ENCODE results near the gene ZNF669. TPM values are rescaled to one million over a fixed set of nuclear protein-coding genes. Genes with fewer than 3 reads are reported as not detected.

Gene ZNF669
- polyA plus RNA-seq, 3 donors = 5.1 to 8.9 (median 8.9) TPM

DNA sequence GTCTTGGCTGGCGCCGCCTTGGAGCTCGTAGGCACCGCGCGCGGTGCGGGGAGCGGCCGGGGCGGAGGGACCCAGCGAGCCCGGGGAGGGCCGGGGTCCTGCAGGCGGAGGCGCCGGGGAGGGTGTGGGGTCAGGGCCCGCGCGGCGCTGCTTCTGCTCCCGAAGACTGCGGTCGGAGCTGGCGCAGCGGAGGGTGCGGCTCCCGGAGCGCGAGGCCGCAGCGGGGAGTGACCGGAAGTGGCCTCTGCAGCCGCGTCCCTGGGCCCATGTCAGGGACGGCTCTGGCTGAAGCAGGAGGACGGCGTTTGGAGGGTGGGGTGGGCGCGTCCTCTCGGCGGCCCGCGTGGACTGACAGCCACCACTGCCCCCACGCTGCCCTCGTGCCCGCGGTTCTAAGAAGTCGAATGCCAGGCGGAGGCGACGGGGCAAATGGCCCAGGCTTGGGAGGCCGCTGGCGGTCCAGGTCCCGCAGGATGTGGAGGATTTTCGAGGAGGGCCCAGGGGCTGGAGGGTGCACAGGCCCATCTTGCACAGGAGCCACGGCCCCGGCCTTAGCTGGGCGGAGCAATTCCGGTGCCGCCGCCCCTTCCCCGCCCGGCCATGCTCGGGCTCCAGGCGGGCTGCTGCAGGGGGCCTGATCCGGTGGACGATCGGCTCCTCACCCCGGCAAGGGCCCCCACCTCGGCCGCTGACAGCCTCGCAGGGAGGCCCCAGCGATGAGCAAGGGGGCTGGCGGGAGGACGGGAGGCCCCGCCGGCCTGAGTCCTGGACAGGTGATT is 7.7 kb upstream of the ZNF669 start:
- Histone ChIP-seq H3K79me2 (ENCODE audit: insufficient read depth, low read length) (no peaks in the 10 kb centered on the region), H3K4me2 (replicated peaks; ENCODE audit: extremely low read depth, low read length, poor library complexity, severe bottlenecking) (peak overlapping the region; percentile 88), H3K9me3 (replicated peaks in 1 of 2; ENCODE audit: control insufficient read depth in 1 of 2, insufficient read depth in 1 of 2, low read length in 2 of 2) (peaks cover 0 to 14% of the 10 kb centered on the region in 2 donors), H4K20me1 (ENCODE audit: insufficient read depth, low read length) (no peaks in the 10 kb centered on the region), H3K4me3 (replicated peaks in 1 of 3; ENCODE audit: low read depth in 2 of 3, low read length in 3 of 3) (peak overlapping the region; percentile 14 to 75 (median 37)), H3K27ac (ENCODE audit: low read depth in 1 of 2, low read length in 2 of 2) (no peak overlapping the region), H3K4me1 (ENCODE audit: control insufficient read depth in 1 of 2, insufficient read depth in 2 of 2, low read length in 2 of 2) (peaks cover 12 to 18% of the 10 kb centered on the region in 2 donors), H3K36me3 (replicated peaks in 1 of 2; ENCODE audit: control insufficient read depth in 1 of 2, insufficient read depth in 2 of 2, low read length in 2 of 2) (no peaks in the 10 kb centered on the region), H3K27me3 (ENCODE audit: control insufficient read depth in 2 of 2, insufficient read depth in 2 of 2, low read length in 2 of 2) (peaks cover 25 to 56% of the 10 kb centered on the region in 2 donors), H3K9ac (ENCODE audit: insufficient read depth, low read length, poor library complexity, severe bottlenecking) (peak overlapping the region; percentile 65), H2AFZ (ENCODE audit: insufficient read depth, low read depth, low read length, poor library complexity, severe bottlenecking) (peak overlapping the region; percentile 83)
- intact Hi-C loops (cut with micrococcal nuclease) = no loop called here
- peaks cover 5 to 7% of the 10 kb centered on the region in 2 donors for H3K36me3 Mint-ChIP-seq
- H3K27me3 Mint-ChIP-seq (ENCODE audit: low read depth in 3 of 3) = peaks cover 46 to 71% (median 63%) of the 10 kb centered on the region in 3 donors
- peaks cover 10% of the 10 kb centered on the region for H3K4me1 Mint-ChIP-seq
- peak; percentile 21 to 40 (median 38) for DNase-seq
- TF ChIP-seq, protein P1, sequence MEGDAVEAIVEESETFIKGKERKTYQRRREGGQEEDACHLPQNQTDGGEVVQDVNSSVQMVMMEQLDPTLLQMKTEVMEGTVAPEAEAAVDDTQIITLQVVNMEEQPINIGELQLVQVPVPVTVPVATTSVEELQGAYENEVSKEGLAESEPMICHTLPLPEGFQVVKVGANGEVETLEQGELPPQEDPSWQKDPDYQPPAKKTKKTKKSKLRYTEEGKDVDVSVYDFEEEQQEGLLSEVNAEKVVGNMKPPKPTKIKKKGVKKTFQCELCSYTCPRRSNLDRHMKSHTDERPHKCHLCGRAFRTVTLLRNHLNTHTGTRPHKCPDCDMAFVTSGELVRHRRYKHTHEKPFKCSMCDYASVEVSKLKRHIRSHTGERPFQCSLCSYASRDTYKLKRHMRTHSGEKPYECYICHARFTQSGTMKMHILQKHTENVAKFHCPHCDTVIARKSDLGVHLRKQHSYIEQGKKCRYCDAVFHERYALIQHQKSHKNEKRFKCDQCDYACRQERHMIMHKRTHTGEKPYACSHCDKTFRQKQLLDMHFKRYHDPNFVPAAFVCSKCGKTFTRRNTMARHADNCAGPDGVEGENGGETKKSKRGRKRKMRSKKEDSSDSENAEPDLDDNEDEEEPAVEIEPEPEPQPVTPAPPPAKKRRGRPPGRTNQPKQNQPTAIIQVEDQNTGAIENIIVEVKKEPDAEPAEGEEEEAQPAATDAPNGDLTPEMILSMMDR (IDR thresholded peaks at IDR 0.05) = no peak
- 1% methylated on average over 76 of the region's 78 CpGs for WGBS (ENCODE audit: insufficient coverage)
- peaks cover 3 to 29% (median 17%) of the 10 kb centered on the region in 7 donors for H3K9me3 Mint-ChIP-seq
- H3K4me3 Mint-ChIP-seq = peak overlapping the region; percentile 71 to 91
- H3K27ac Mint-ChIP-seq = peak overlapping the region in 1 of 7 donors; percentile 46

DNA sequence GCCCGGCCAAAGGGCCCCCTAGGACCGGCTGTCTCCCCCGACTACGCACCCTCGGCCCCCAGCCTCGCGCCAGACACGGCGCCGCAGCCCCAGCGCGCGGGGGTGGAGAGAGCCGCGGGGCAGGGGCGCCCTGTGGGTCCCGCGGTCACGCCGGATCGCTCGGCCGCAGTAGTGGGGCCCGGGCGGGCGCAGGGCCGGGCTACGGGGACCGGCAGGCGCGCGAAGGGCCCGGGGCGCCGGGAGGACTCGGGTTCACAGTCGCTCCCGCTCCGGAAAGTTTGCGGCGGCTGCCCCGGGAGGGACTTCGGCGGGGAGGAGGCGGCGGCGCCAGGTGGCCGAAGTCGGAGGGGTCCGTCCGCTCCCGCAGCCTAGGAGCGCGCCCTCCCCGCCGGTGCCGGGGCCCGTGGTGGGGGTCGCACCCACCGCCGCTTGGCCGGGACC is 7.1 kb upstream of the ZNF669 start:
- intact Hi-C loops (cut with micrococcal nuclease) = no loop called here
- no peak overlapping the region for H3K27ac ChIP-seq (ENCODE audit: low read depth in 1 of 2, low read length in 2 of 2)
- H3K9me3 ChIP-seq (replicated peaks in 1 of 2; ENCODE audit: control insufficient read depth in 1 of 2, insufficient read depth in 1 of 2, low read length in 2 of 2) = peaks cover 5 to 20% of the 10 kb centered on the region in 2 donors
- H3K79me2 ChIP-seq (ENCODE audit: insufficient read depth, low read length) = no peaks in the 10 kb centered on the region
- peaks cover 25 to 56% of the 10 kb centered on the region in 2 donors for H3K27me3 ChIP-seq (ENCODE audit: control insufficient read depth in 2 of 2, insufficient read depth in 2 of 2, low read length in 2 of 2)
- peak overlapping the region; percentile 65 for H3K9ac ChIP-seq (ENCODE audit: insufficient read depth, low read length, poor library complexity, severe bottlenecking)
- Mint-ChIP-seq H3K4me1 (peaks cover 10% of the 10 kb centered on the region), H3K36me3 (peaks cover 5 to 7% of the 10 kb centered on the region in 2 donors), H3K27me3 (ENCODE audit: low read depth in 3 of 3) (peaks cover 46 to 71% (median 65%) of the 10 kb centered on the region in 3 donors), H3K27ac (no peak overlapping the region), H3K9me3 (peaks cover 3 to 33% (median 21%) of the 10 kb centered on the region in 7 donors), H3K4me3 (peak overlapping the region; percentile 78 to 94)
- H3K4me3 ChIP-seq (replicated peaks in 1 of 3; ENCODE audit: low read depth in 2 of 3, low read length in 3 of 3) = peak overlapping the region; percentile 14 to 75 (median 27)
- TF ChIP-seq, protein P1 (IDR thresholded peaks at IDR 0.05) = no peak
- DNase-seq = no peak
- peaks cover 12 to 18% of the 10 kb centered on the region in 2 donors for H3K4me1 ChIP-seq (ENCODE audit: control insufficient read depth in 1 of 2, insufficient read depth in 2 of 2, low read length in 2 of 2)
- H3K36me3 ChIP-seq (replicated peaks in 1 of 2; ENCODE audit: control insufficient read depth in 1 of 2, insufficient read depth in 2 of 2, low read length in 2 of 2) = no peaks in the 10 kb centered on the region
- under 1% methylated on average over 62 of the region's 62 CpGs for WGBS (ENCODE audit: insufficient coverage)
- H4K20me1 ChIP-seq (ENCODE audit: insufficient read depth, low read length) = no peaks in the 10 kb centered on the region
- H2AFZ ChIP-seq (ENCODE audit: insufficient read depth, low read depth, low read length, poor library complexity, severe bottlenecking) = peak overlapping the region; percentile 83
- H3K4me2 ChIP-seq (replicated peaks; ENCODE audit: extremely low read depth, low read length, poor library complexity, severe bottlenecking) = peak overlapping the region; percentile 88
